Spleen (tissue), 7 donors: ENCODE data around the gene PRXL2C.

Experiments
- CTCF ChIP-seq, 11 experiments: fragments of 200-600 bp in 7 of 11; fragments of 450-650 bp in 4 of 11; sonication (generic) in 4 of 11; IDR thresholded peaks in 8 of 11; conservative IDR thresholded peaks in 3 of 11; 1 replicate in 7 of 11; 2 replicates in 4 of 11; pipeline versions ENCODE4 v1.4.0 to v1.8.0; 2016 to 2021; ENCODE audit warnings: antibody characterized with exemption in 11 of 11, inconsistent platforms in 4 of 11, mild to moderate bottlenecking in 1 of 11
- POLR2A ChIP-seq, 3 donors: fragments of 450-650 bp; IDR thresholded peaks; one replicate each; pipeline ENCODE4 v1.5.1; 2017; ENCODE audit warnings: antibody characterized with exemption in 3 of 3, mild to moderate bottlenecking in 1 of 3
- POLR2AphosphoS5 ChIP-seq, 3 donors: sonication (generic); formaldehyde crosslinking; IDR thresholded peaks; one replicate each; pipeline ENCODE4 v1.5.1; 2017; ENCODE audit warnings: antibody characterized with exemption in 3 of 3
- donor health status: DM: no; HTN: no; CAD: no; lungs with moderate emphysema.
- donor health status: DM: no; HTN: no; CAD: no.
- donor health status: DM: no; HTN: no; CAD: no.

DNA sequence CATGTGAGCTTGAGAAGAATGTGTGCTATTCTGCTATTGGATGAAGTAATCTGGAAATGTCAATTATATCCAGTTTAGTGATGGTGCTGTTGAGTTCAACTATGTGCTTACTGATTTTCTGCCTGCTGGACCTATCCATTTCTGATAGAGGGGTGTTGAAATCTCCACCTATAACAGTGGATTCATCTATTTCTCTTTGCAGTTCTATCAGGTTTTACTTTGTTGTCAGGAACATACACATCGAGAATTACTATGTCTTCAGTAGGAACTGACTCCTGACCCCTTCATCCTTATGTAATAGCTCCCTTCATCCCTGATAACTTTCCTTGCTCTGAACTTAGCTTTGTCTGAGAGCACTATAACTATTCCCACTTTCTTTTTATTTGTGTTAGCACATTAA, 18.7 kb downstream of the PRXL2C start:
- no peak for TF ChIP-seq POLR2A (IDR thresholded peaks at IDR 0.05)
- no peak for TF ChIP-seq CTCF (IDR thresholded peaks at IDR 0.05 in 8 of 11, conservative IDR thresholded peaks at IDR 0.05 in 3 of 11)
- no peak for TF ChIP-seq POLR2AphosphoS5 (IDR thresholded peaks at IDR 0.05)
